Epithelial cell of alveolus of lung (primary cell): ENCODE results near the gene MTRR. TPM values are rescaled to one million over a fixed set of nuclear protein-coding genes. Genes with fewer than 3 reads are reported as not detected.

Experiments
- total RNA-seq: library from RNA; depleted of rRNA; stranded (reverse); fragments of >200 nt; gene quantifications from 2 replicates; pipeline ENCODE4 v1.2.1, GENCODE V29; 2015

The MTRR gene
- total RNA-seq, result 19.7 and 29.5 TPM in 2 replicates

DNA sequence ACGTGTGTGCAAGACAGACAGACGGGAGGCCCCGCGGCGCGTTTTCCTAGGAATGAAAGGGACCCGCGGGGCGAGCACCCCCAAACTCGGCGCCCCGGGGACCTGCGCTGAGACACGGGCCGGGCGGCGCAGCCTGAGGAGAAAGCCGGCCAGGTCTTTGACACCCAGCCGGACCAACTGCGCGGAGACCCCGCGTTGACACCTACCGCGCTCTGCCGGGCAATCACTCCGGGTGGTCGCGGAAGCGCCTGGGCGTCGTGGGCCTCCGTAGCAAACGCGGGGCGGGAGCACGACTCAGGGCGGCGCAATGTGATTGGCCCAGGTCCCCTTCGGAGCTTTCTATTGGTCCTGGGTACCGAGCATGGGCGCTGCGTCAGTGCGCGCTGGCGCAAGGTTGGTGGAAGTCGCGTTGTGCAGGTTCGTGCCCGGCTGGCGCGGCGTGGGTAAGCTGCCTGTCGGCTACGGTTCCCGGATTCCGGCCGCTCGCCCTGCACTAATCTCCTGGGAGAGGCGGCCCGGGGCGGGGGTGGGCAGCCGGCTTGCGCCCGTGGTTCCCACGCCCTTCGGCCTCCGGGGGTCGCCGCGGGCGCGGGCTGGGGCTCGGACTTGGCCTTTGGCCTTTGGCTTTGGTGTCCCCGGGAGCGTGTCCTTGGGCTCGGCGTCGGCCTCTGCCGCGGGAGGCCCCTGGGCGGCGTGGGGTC, at the start of gene MTRR, which contains the start of gene FASTKD3:
TSS of gene MTRR (plus strand) at position 376 of the 701 bp plus-strand sequence. CDS start 1,647 bp downstream, outside the sequence.
TSS of gene FASTKD3 (minus strand) at position 259 of the 701 bp plus-strand sequence. CDS start 948 bp downstream, outside the sequence.

GRCh38 chr5:7850395-7851239, 18.3 kb upstream of the MTRR start, which contains the start of gene CFAP90:
CFAP90 (minus strand) TSS chr5:7851133; CDS start chr5:7851021, 112 bp downstream.

Other genes with a start within 250 kb of the MTRR start
- 0.13 TPM in 1 of 2 replicates, not detected in the other for gene CFAP90, start 18.0 kb upstream of the MTRR start, total RNA-seq
- gene FASTKD3, start 117 bp upstream of the MTRR start, total RNA-seq, result 7.2 and 18.8 TPM in 2 replicates